ENCODE results near the gene SCN4A. TPM values are rescaled to one million over a fixed set of nuclear protein-coding genes. Genes with fewer than 3 reads are reported as not detected.

The SCN4A gene
- 0.08 TPM in 1 of 2 replicates, not detected in the other for total RNA-seq

DNA sequence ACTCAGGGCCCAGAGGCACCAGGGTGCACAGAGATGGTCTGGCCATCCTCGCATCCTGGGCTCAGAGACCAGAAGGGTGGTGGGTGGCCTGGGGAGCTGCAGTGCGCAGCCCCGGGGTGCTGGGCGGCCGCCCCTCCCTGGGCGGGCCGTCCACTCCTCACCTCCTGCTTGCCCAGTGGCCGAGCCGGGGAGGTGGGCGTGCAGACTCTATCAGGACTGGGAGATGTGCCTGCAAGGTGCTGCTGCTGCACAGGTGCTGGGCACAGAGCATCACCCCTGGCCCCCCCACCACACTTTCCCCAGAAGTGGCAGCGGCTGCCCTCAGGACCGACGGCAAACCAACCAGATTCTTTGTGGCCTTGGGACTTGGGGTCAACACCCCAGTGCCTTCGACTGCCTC lies at the start of gene SCN4A:
SCN4A (minus strand) TSS at position 123 of the 400 bp plus-strand sequence; CDS start at position 46, 77 bp downstream.

GRCh38 chr17:64020056-64020766 lies 47.5 kb upstream of the SCN4A start, which contains the start of gene ICAM2:
ICAM2 (minus strand) TSS chr17:64020633; CDS start chr17:64006691, 13,942 bp downstream.

GRCh38 chr17:63998050-63998720 lies 25.5 kb upstream of the SCN4A start, which contains the start of gene PRR29:
PRR29 (plus strand) TSS chr17:63998351; CDS start chr17:63998365, 14 bp downstream.

GRCh38 chr17:63931981-63932561 lies 40.6 kb downstream of the SCN4A start, which contains the start of gene CD79B:
CD79B (minus strand) TSS chr17:63932331; CDS start chr17:63932261, 70 bp downstream.

DNA sequence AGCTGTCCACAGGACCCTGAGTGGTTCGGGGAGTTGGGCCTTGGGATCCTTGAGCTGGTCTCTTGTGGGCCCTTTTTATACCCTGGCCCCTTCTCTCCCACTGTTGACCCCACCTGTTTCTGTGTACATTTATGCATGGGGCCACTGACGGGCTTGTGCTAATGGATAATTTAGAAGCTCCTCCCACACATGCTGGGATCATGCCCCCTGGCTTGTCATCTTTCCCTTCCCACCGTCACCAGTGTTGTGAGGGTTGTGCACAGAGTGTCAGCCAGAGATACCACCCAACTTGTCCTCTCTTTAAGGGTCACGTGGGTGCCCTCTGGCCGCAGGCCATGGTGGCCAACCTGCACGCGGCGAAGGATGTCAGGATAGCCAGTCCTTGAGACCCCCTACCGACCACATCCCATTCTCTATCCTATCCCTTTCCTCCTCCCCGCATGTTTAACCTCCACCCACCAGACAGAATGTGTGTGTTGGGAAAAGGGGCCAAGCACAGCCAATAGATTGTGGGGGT lies 53.9 kb downstream of the SCN4A start, which contains the start of gene GH1:
GH1 (minus strand) TSS at position 51 of the 517 bp plus-strand sequence. CDS start 63 bp downstream, outside the sequence.

DNA sequence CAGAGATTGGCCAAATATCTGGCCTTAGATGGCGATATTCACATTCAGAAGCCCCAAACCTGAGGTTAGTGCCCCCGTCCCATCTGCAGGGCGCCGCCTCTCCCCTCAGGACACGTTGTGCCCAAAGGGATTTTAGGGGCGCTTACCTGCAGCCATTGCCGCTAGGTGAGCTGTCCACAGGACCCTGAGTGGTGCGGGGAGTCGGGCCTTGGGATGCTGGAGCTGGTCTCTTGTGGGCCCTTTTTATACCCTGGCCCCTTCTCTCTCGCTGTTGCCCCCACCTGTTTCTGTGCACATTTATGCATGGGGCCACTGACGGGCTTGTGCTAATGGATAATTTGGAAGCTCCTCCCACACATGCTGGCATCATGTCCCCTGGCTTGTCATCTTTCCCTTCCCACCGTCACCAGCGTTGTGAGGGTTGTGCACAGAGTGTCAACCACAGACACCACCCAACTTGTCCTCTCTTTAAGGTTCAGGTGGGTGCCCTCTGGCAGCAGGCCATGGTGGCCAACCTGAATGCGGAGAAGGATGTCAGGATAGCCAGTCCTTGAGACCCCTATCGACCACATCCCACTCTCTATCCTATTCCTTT lies 61.6 kb downstream of the SCN4A start, which contains the start of gene CSHL1:
CSHL1 (minus strand) TSS at position 218 of the 595 bp plus-strand sequence; CDS start at position 156, 62 bp downstream.

DNA sequence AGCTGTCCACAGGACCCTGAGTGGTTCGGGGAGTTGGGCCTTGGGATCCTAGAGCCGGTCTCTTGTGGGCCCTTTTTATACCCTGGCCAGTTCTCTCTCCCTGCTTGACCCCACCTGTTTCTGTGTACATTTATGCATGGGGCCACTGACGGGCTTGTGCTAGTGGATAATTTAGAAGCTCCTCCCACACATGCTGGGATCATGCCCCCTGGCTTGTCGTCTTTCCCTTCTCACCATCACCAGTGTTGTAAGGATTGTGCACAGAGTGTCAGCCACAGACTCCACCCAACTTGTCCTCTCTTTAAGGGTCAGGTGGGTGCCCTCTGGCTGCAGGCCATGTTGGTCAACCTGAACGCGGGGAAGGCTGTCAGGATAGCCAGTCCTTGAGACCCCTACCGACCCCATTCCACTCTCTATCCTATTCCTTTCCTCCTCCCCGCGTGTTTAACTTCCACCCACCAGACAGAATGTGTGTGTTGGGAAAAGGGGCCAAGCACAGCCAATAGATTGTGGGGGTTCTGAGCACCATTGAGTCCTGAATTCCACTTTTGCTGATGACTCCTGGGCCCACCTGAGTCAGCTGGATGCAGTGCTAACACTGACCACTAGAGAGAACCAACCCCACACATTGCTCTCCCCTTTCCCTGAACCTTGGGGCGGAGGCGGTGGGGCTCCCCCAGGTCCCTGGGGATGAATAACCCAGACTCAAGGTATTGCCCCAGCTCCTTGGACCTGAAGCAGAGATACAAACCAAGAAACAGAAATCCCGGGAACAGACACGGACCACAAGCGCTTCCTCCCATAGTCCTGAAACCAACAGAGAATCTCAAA lies 76.0 kb downstream of the SCN4A start, which contains the start of gene CSH1:
CSH1 (minus strand) TSS at position 51 of the 831 bp plus-strand sequence. CDS start 63 bp downstream, outside the sequence.

Other genes with a start within 250 kb of the SCN4A start
- 18.2 and 28.7 TPM in 2 replicates for gene STRADA, start 231.1 kb downstream of the SCN4A start, total RNA-seq
- gene CCDC47, start 199.3 kb downstream of the SCN4A start, total RNA-seq: 32.7 and 46.8 TPM in 2 replicates
- 29.7 and 54.5 TPM in 2 replicates for gene DDX42, start 198.7 kb downstream of the SCN4A start, total RNA-seq
- 52.6 and 65.1 TPM in 2 replicates for gene PSMC5, start 145.5 kb downstream of the SCN4A start, total RNA-seq
- 44.9 and 70.6 TPM in 2 replicates for gene FTSJ3, start 145.3 kb downstream of the SCN4A start, total RNA-seq
- 91.0 and 180 TPM in 2 replicates for gene SMARCD2, start 130.2 kb downstream of the SCN4A start, total RNA-seq
- gene CSH2, start 99.2 kb downstream of the SCN4A start, total RNA-seq: not detected in 2 replicates
- not detected in 2 replicates for gene GH2, start 91.0 kb downstream of the SCN4A start, total RNA-seq
- not detected in 2 replicates for gene CSH1, start 76.3 kb downstream of the SCN4A start, total RNA-seq
- gene CSHL1, start 61.7 kb downstream of the SCN4A start, total RNA-seq: not detected in 2 replicates
- not detected in 2 replicates for gene GH1, start 54.1 kb downstream of the SCN4A start, total RNA-seq
- gene CD79B, start 40.6 kb downstream of the SCN4A start, total RNA-seq: not detected in 2 replicates
- 0.08 and 0.52 TPM in 2 replicates for gene PRR29, start 25.4 kb upstream of the SCN4A start, total RNA-seq
- 7.4 and 11.9 TPM in 2 replicates for gene ICAM2, start 47.7 kb upstream of the SCN4A start, total RNA-seq
- 4.8 and 8.5 TPM in 2 replicates for gene ERN1, start 157.2 kb upstream of the SCN4A start, total RNA-seq